H7 (cell line): Measurements from ENCODE around the gene WTIP. TPM values are rescaled to one million over a fixed set of nuclear protein-coding genes. Genes with fewer than 3 reads are reported as not detected.

Source experiments
- DNase-seq: peaks from one replicate; pipeline ENCODE4 v3.0.0; 2012
- H3K27me3 ChIP-seq: 2 replicates; pipeline ENCODE4 v1.6.0; 2011; ENCODE audit warnings: mild to moderate bottlenecking, low read length; ENCODE audit not compliant: control insufficient read depth, insufficient read depth
- H3K36me3 ChIP-seq: replicated peaks from 2 replicates; pipeline ENCODE4 v1.5.1; 2011; ENCODE audit warnings: low read length; ENCODE audit not compliant: control insufficient read depth, insufficient read depth
- H3K4me3 ChIP-seq: 2 replicates; pipeline ENCODE4 v1.5.1; 2011; ENCODE audit warnings: low read depth, mild to moderate bottlenecking, control low read depth, low read length, moderate library complexity; ENCODE audit not compliant: insufficient read depth
- total RNA-seq: library from RNA; depleted of rRNA; stranded (reverse); fragments of >200 nt; shearing (Covaris generic); gene quantifications from 2 replicates; pipeline ENCODE4 v1.2.3, GENCODE V29; 2014; rRNA removed

The WTIP gene
- total RNA-seq, 1 experiment from 2014 or later = 12.5 TPM

DNA sequence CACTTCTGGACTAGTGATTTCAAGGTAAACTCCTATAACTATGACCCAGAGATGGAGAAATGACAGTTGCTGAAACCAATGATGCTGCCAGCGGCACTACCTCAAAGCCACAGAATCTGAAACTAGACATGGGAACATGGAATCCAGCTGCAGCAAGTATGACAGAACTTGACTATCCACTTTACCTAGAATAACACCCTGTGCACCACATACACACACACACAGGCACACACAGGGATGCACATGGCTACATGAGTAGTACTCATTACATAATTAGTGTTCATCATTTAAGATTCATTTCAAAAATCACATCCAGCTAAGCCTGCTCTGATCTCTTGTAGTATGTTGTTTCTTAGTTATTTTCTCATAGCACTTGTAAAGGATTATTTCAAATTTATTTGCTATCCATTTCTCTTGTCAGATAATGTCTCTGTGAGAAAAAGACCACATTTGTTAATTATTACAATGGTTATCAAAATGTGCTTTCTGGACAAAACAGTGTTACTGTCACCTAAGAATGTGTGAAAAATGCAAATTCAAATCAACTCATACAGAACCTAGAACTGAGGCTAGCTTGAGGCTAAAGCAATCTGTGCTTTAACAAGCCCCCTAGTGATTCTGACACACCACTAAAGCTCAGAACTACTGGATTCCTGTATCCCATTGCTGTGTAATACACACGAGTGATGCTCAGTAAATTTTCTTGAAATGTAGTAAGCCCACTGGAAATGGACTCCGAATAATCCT lies 59.4 kb downstream of the WTIP start:
- no peak for DNase-seq
- H3K4me3 ChIP-seq = no peak overlapping the region
- H3K36me3 ChIP-seq = no peaks in the 10 kb centered on the region
- H3K27me3 ChIP-seq = no peaks in the 10 kb centered on the region

DNA sequence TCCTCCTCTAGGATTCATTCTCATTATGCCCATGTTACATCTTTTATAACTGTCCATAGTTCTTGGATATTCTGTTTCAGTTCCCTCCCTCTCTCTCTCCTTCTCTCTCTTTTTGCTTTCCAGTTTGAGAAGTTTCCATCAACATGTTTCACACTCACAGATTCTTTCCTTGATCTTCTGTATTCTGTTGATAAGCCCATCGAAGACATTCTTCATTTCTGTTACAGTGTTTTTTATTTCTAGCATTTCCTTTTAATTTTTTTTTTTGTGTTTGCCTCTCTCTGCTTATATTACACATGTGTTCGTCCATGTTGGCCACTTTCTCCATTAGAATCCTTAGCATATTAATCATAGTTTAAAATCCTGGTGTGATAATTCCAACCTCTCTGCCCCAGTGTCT lies 68.3 kb downstream of the WTIP start:
- H3K36me3 ChIP-seq = no peaks in the 10 kb centered on the region
- no peaks in the 10 kb centered on the region for H3K27me3 ChIP-seq
- no peak for DNase-seq
- H3K4me3 ChIP-seq = no peak overlapping the region

DNA sequence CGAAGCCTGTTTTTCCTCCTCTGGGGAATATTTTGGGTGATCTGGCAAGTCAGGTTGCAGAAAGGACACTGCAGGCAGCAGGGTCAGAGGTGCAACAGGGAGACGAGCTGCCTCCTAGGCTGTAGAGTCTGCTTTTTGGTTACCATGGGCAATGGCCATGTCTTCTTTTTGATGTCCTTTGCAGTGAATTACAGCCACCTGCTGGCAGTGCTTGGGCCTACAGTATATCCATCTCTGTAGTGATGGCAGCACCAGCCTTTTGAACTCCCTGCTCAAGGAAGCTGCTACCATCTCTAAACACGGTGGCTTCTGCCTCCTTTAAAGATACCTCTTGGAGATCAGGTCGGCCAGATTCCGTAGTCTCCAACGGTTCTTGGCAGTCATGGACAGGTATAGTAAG lies 73.9 kb downstream of the WTIP start:
- Histone ChIP-seq H3K36me3 (no peaks in the 10 kb centered on the region), H3K4me3 (no peak overlapping the region)
- DNase-seq = no peak

DNA sequence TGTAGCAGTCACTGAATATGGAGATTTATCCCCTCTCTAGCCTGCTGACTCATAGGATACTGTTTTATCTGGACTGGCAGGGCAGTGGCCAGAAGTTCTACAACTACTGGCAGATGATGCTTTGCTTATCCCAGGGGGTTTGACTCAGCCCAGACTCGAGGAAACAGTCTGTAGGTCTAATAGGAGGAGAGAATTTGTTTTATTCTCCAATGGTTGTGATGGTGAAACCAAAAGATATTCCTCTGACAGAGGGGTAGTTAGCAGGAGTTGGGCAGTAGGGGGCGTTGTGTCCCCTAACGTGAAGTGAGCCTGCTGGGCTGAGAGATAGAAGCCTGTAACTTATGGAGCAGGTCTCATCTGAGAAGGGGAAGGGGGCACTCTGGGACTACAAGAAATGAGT lies 74.9 kb downstream of the WTIP start:
- no peaks in the 10 kb centered on the region for H3K36me3 ChIP-seq
- no peaks in the 10 kb centered on the region for H3K27me3 ChIP-seq
- no peak for DNase-seq
- no peak overlapping the region for H3K4me3 ChIP-seq

More for the DNA sequence above, 73.9 kb downstream of the WTIP start:
- no peaks in the 10 kb centered on the region for H3K27me3 ChIP-seq

DNA sequence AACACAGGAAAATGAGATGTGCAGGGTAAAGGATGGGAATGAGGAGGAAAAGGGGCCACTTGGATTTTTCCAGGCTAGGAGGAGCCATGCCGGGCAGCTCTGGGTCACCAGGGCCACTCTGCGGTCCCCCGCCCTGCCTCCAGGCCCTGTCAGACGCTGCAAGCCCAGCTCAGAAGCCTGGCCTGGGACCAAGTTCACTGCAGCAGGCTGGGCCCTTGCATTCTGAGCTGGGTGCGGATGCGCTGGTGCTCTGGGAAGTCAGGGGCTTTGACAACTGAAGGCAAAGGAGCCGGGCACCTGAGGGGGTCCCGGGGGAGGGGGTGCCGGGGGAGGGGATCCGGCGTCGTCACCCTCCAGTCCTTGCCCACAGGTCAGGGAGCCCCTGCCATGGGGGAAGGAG lies 77.5 kb downstream of the WTIP start:
- no peaks in the 10 kb centered on the region for H3K36me3 ChIP-seq
- no peak for DNase-seq
- H3K4me3 ChIP-seq = no peak overlapping the region
- H3K27me3 ChIP-seq = no peaks in the 10 kb centered on the region

DNA sequence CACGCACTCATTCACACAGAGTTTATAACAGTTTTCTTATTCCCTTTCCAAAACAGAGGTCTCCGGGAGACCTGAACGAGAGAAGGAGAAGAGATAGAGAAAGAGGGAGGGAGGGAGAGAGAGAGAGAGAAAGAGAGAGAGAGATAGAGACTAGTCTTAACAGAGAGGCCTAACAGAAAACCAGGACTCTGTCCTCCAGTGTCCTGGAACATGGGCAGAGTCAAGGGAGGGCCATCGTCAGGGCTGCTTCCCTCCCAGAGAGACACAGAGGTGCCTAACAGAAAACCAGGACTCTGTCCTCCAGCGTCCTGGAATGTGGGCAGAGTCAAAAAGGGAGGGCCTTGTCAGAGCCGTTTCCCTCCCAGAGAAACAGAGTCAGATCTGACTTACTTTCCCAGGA lies 78.7 kb downstream of the WTIP start:
- Histone ChIP-seq H3K4me3 (no peak overlapping the region), H3K36me3 (no peaks in the 10 kb centered on the region), H3K27me3 (no peaks in the 10 kb centered on the region)
- DNase-seq = no peak

Other genes with a start within 250 kb of the WTIP start
- gene GARRE1, start 227.2 kb upstream of the WTIP start, total RNA-seq = 13.5 and 17.1 TPM in 2 replicates
- 192 and 212 TPM in 2 replicates for gene GPI, start 116.6 kb upstream of the WTIP start, total RNA-seq
- 50.8 and 64.0 TPM in 2 replicates for gene PDCD2L, start 77.4 kb upstream of the WTIP start, total RNA-seq
- gene UBA2, start 53.4 kb upstream of the WTIP start, total RNA-seq = 227 and 241 TPM in 2 replicates
- not detected in 2 replicates for gene SCGB2B2, start 195.4 kb downstream of the WTIP start, total RNA-seq
- gene ZNF302, start 195.9 kb downstream of the WTIP start, total RNA-seq = 11.5 and 16.3 TPM in 2 replicates